H1 (cell line): ENCODE data around the gene HOXD4. TPM values are rescaled to one million over a fixed set of nuclear protein-coding genes. Genes with fewer than 3 reads are reported as not detected.
A peak's percentile ranks its signal among the peaks of the same experiment; 100 is the strongest.

Experiments
- CTCF ChIA-PET: fragments of 300-600 bp; sonication (Branson Sonifier 250); formaldehyde crosslinking; loops from one replicate; lab custom pipeline; 2021; ENCODE audit not compliant: partially characterized antibody; lab: Charles Lee
- POLR2A ChIA-PET: fragments of 300-600 bp; sonication (Branson Sonifier 250); formaldehyde crosslinking; loops from one replicate; lab custom pipeline; 2021; ENCODE audit warnings: inconsistent platforms; ENCODE audit not compliant: partially characterized antibody; lab: Charles Lee
- DNase-seq, 2 experiments: peaks; one replicate each; pipeline versions ENCODE4 v3.0.0 to v3.0.0-alpha.2; 2010 to 2022; ENCODE audit warnings: low spot score in 2 of 2, low read depth in 1 of 2, mixed read lengths in 1 of 2
- FAIRE-seq: peaks from 2 replicates; lab custom pipeline; 2011; peaks lifted over from hg19 to GRCh38; lab: Jason Lieb, UNC
- H2AFZ ChIP-seq: 2 replicates; pipeline ENCODE4 v1.8.1; 2012; ENCODE audit warnings: low read length, inconsistent platforms
- H2AK5ac ChIP-seq: 2 replicates; pipeline ENCODE4 v1.6.1; 2013; ENCODE audit warnings: low read depth, low read length
- H2BK120ac ChIP-seq: replicated peaks from 2 replicates; pipeline ENCODE3; 2013; ENCODE audit warnings: low read depth, low read length, inconsistent platforms
- H2BK12ac ChIP-seq: 2 replicates; pipeline ENCODE4 v1.6.1; 2013; ENCODE audit warnings: low read depth, low read length
- H2BK15ac ChIP-seq: 2 replicates; pipeline ENCODE4 v1.6.1; 2013; ENCODE audit warnings: low read length
- H2BK20ac ChIP-seq: 2 replicates; pipeline ENCODE4 v1.6.1; 2013; ENCODE audit warnings: low read length
- H2BK5ac ChIP-seq: 2 replicates; pipeline ENCODE4 v1.6.1; 2013; ENCODE audit warnings: low read depth, low read length
- H3K14ac ChIP-seq: 2 replicates; pipeline ENCODE4 v1.6.1; 2013; ENCODE audit warnings: inconsistent platforms; ENCODE audit not compliant: insufficient read length
- H3K18ac ChIP-seq: 2 replicates; pipeline ENCODE4 v1.6.1; 2013; ENCODE audit warnings: low read length; ENCODE audit errors: extremely low read depth
- H3K23ac ChIP-seq: 2 replicates; pipeline ENCODE4 v1.6.1; 2013; ENCODE audit warnings: inconsistent platforms; ENCODE audit not compliant: insufficient read length
- H3K23me2 ChIP-seq: 2 replicates; pipeline ENCODE4 v1.6.1; 2013; ENCODE audit warnings: low read depth, low read length
- H3K27ac ChIP-seq: 2 replicates; pipeline ENCODE4 v1.6.1; 2011; ENCODE audit warnings: low read depth, low read length, inconsistent platforms
- H3K27me3 ChIP-seq, 4 experiments: replicated peaks in 1 of 4; 1 replicate in 1 of 4; 2 replicates in 3 of 4; pipeline versions ENCODE4 v1.6.1 to v1.8.1; 2011 to 2013; ENCODE audit warnings: low read length in 3 of 4, mild to moderate bottlenecking in 3 of 4, inconsistent platforms in 2 of 4, mixed read lengths in 2 of 4, moderate library complexity in 1 of 4; ENCODE audit not compliant: control insufficient read depth in 3 of 4, insufficient read depth in 3 of 4; ENCODE audit errors: extremely low read depth in 1 of 4
- H3K36me3 ChIP-seq, 4 experiments: 2 replicates each; pipeline versions ENCODE4 v1.6.1 to v1.8.1; 2011 to 2013; ENCODE audit warnings: mild to moderate bottlenecking in 4 of 4, low read length in 3 of 4, moderate library complexity in 2 of 4, control low read depth in 1 of 4, inconsistent platforms in 1 of 4; ENCODE audit not compliant: insufficient read depth in 4 of 4, control insufficient read depth in 2 of 4
- H3K4ac ChIP-seq: replicated peaks from 2 replicates; pipeline ENCODE3; 2013; ENCODE audit warnings: low read length, low read depth, mixed read lengths, inconsistent platforms; ENCODE audit not compliant: insufficient read length
- H3K4me1 ChIP-seq, 4 experiments: replicated peaks in 1 of 4; 1 replicate in 1 of 4; 2 replicates in 3 of 4; pipeline versions ENCODE4 v1.6.1 to v1.8.1; 2011 to 2013; ENCODE audit warnings: low read length in 3 of 4, inconsistent platforms in 2 of 4, mixed read lengths in 1 of 4; ENCODE audit not compliant: insufficient read depth in 4 of 4, control insufficient read depth in 3 of 4
- H3K4me2 ChIP-seq, 2 experiments: 2 replicates each; pipeline versions ENCODE4 v1.6.1 to v1.8.1; 2011 to 2013; ENCODE audit warnings: low read depth in 2 of 2, low read length in 2 of 2, control low read depth in 1 of 2, inconsistent platforms in 1 of 2, mild to moderate bottlenecking in 1 of 2; ENCODE audit not compliant: insufficient read depth in 1 of 2
- H3K4me3 ChIP-seq, 4 experiments: fragments of 200-600, 300-600 bp in 1 of 4; sonication (generic), shearing (Covaris generic), sonication (Bioruptor Twin) in 1 of 4; 2 replicates each; pipeline versions ENCODE4 v1.5.1 to v1.8.1; 2011 to 2016; ENCODE audit warnings: low read length in 4 of 4, low read depth in 3 of 4, control low read depth in 2 of 4, inconsistent platforms in 2 of 4, mild to moderate bottlenecking in 2 of 4, mixed read lengths in 1 of 4, moderate library complexity in 1 of 4; ENCODE audit not compliant: insufficient read depth in 2 of 4; ENCODE audit errors: extremely low read depth in 1 of 4
- H3K56ac ChIP-seq: replicated peaks from 2 replicates; pipeline ENCODE3; 2013; ENCODE audit warnings: low read depth, mild to moderate bottlenecking, mixed read lengths, low read length, inconsistent platforms; ENCODE audit not compliant: insufficient read length
- H3K79me1 ChIP-seq: 2 replicates; pipeline ENCODE4 v1.6.1; 2013; ENCODE audit warnings: low read depth, low read length, control low read depth
- H3K79me2 ChIP-seq, 2 experiments: 2 replicates each; pipeline versions ENCODE4 v1.6.1 to v1.8.1; 2012 to 2013; ENCODE audit warnings: low read length in 2 of 2, mild to moderate bottlenecking in 2 of 2, inconsistent platforms in 1 of 2; ENCODE audit not compliant: insufficient read depth in 2 of 2, control insufficient read depth in 1 of 2
- H3K9ac ChIP-seq, 4 experiments: replicated peaks in 1 of 4; 1 replicate in 1 of 4; 2 replicates in 3 of 4; pipeline versions ENCODE4 v1.6.1 to v1.8.1; 2011 to 2013; ENCODE audit warnings: low read depth in 3 of 4, low read length in 3 of 4, control low read depth in 2 of 4, mild to moderate bottlenecking in 2 of 4, moderate library complexity in 2 of 4, inconsistent platforms in 1 of 4; ENCODE audit errors: extremely low read depth in 1 of 4
- H3K9me3 ChIP-seq, 2 experiments: 2 replicates each; pipeline versions ENCODE4 v1.6.1 to v1.8.1; 2012 to 2013; ENCODE audit warnings: mild to moderate bottlenecking in 2 of 2, moderate library complexity in 2 of 2, control low read depth in 1 of 2, inconsistent platforms in 1 of 2, low read depth in 1 of 2, low read length in 1 of 2, mixed read lengths in 1 of 2; ENCODE audit not compliant: insufficient read depth in 2 of 2
- H4K20me1 ChIP-seq, 2 experiments: replicated peaks in 1 of 2; 2 replicates each; pipeline versions ENCODE3 to v1.8.1; 2011 to 2013; ENCODE audit warnings: inconsistent platforms in 2 of 2, low read length in 2 of 2, mild to moderate bottlenecking in 1 of 2; ENCODE audit not compliant: insufficient read depth in 2 of 2, control insufficient read depth in 1 of 2
- H4K5ac ChIP-seq: 2 replicates; pipeline ENCODE4 v1.6.1; 2013; ENCODE audit warnings: low read length, low read depth, mixed read lengths, inconsistent platforms; ENCODE audit not compliant: insufficient read length
- H4K8ac ChIP-seq: 2 replicates; pipeline ENCODE4 v1.8.0; 2013; ENCODE audit warnings: mild to moderate bottlenecking, moderate library complexity, low read length, inconsistent platforms; ENCODE audit not compliant: insufficient read depth; ENCODE audit errors: extremely low read depth
- H4K91ac ChIP-seq: replicated peaks from 2 replicates; pipeline ENCODE3; 2013; ENCODE audit warnings: low read length, mixed read lengths, inconsistent platforms; ENCODE audit not compliant: insufficient read length
- BRCA1 ChIP-seq: IDR thresholded peaks from 2 replicates; pipeline ENCODE4 v1.6.1; 2012; ENCODE audit warnings: low read depth, low read length, improper control_type of control experiment
- CBX8 ChIP-seq: fragments of 300-800, 300-1000 bp; sonication (generic); IDR thresholded peaks from 2 replicates; pipeline ENCODE4 v1.7.1; 2016; ENCODE audit warnings: low read depth, low read length, borderline replicate concordance
- EZH2 ChIP-seq: fragments of 200-600 bp; sonication (generic); IDR thresholded peaks from 2 replicates; pipeline ENCODE4 v1.7.1; 2012; ENCODE audit warnings: low read depth, mild to moderate bottlenecking, moderate library complexity, low read length, inconsistent platforms; ENCODE audit not compliant: severe bottlenecking
- GTF2F1 ChIP-seq: IDR thresholded peaks from 2 replicates; pipeline ENCODE4 v1.6.1; 2012; ENCODE audit warnings: low read depth, low read length, improper control_type of control experiment, borderline replicate concordance
- MAFK ChIP-seq: IDR thresholded peaks from 2 replicates; pipeline ENCODE4 v1.6.1; 2012; ENCODE audit warnings: low read depth, mild to moderate bottlenecking, improper control_type of control experiment, low read length
- TAF7 ChIP-seq: optimal IDR thresholded peaks from 2 replicates; pipeline ENCODE3; 2011; ENCODE audit warnings: low read depth, mild to moderate bottlenecking, inconsistent platforms, low read length, moderate library complexity, borderline replicate concordance
- WGBS, 2 experiments: shearing (Covaris generic) in 1 of 2; methylation state at CpG; one replicate each; pipeline versions ENCODE4 v1.1.6 to v1.1.7; 2013 to 2015; ENCODE audit warnings: low lambda C conversion rate in 2 of 2, mixed read lengths in 2 of 2, inconsistent platforms in 1 of 2, low coverage in 1 of 2, missing lambda C conversion rate in 1 of 2; ENCODE audit not compliant: insufficient replicate concordance in 2 of 2, insufficient coverage in 1 of 2, insufficient read length in 1 of 2; ENCODE audit errors: extremely low coverage in 1 of 2, missing lambda C conversion rate in 1 of 2; 5-methylcytosine and 5-hydroxymethylcytosine counted together
- polyA plus RNA-seq, 7 experiments: library from polyadenylated mRNA; depleted of rRNA in 3 of 7; stranded (reverse) in 5 of 7; unstranded in 2 of 7; fragments of >200 nt in 5 of 7; fragments of 200-250 nt in 2 of 7; gene quantifications; 1 replicate in 5 of 7; 2 replicates in 1 of 7; 4 replicates in 1 of 7; pipeline versions ENCODE4 v1.2.1 to v1.2.3, GENCODE V29; 2011 to 2013; ENCODE audit warnings: missing spikeins in 2 of 7, mixed read lengths in 2 of 7
- total RNA-seq: library from RNA; stranded (reverse); fragmentation: NEBNext Ultra II Directional; extraction: Animal tissue kit (Norgen Biotek cat#: 25700); gene quantifications from 2 replicates; pipeline ENCODE4 v1.2.1, GENCODE V29; 2021
- TF ChIP-seq, protein P1 (sequence below): IDR thresholded peaks from 2 replicates; pipeline ENCODE4 v1.6.1; 2012; ENCODE audit warnings: low read length, inconsistent platforms

HOXD4 gene
- total and polyA plus RNA-seq, 2 of the 8 experiments (the other 6 are each of a cell fraction or from before 2014, with no cell fraction given), result not detected

DNA sequence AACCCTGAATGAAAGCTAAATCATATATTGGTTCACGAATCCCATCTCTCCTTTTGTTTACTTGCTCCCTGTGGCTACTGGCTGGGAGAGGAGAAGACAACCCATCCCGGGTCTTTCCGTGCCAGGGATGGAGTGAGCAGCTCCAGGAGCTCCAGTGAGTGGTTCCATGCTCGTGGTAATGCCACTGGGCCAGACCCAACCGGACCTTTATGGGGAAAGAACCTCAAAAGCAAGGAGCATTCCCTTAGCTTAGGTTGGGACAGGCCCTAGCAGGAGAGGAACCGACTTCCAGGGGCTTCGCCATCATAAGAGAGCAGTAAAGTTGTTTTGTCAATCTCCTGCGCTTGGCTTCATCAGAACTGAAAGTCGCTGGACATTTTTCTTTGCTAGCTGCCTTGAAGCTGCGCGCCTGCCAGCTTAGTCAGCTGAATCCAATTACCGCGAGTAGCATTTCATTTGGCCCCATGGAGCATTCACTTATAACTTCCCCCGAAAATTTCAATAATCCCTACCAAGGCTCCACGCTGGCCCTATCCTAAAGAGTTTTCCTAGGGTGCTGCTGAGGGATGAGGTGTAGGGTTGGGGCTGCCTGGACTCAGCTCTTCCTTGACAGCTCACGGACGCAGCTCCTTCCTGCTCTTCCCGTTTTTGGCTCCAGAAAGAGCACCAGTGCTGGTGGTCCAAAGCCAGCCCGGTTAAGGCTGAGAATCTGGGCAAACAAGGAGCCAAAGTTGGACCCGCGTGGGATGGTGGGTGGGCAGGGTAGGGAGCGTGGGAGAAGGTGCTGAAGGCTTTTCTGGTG, 10.7 kb downstream of the HOXD4 start:
- no peak overlapping the region for H3K4me2 ChIP-seq
- ChIA-PET POLR2A (interaction anchor here (1.3 kb wide), 1 partner anchor 22 kb away, joined by 4 read pairs; no protein-coding TSS in a partner anchor), CTCF (interaction anchor here (0.7 to 3.6 kb wide), 23 partner anchors 7 to 986 kb away, joined by 3 to 26 read pairs (median 4); partner anchors contain the start of gene HOXD4)
- H3K9me3 ChIP-seq, result no peaks in the 10 kb centered on the region
- H4K91ac ChIP-seq, result no peak overlapping the region
- H3K36me3 ChIP-seq, result peaks cover 0 to 5% (median 0%) of the 10 kb centered on the region in 4 experiments; a peak in 1 of 8 replicates
- H3K79me2 ChIP-seq, result no peaks in the 10 kb centered on the region
- no peak overlapping the region for H3K4me3 ChIP-seq
- peak overlapping the region; percentile 76; the same call in 1 of the 2 replicates for H2AK5ac ChIP-seq
- H3K14ac ChIP-seq, result no peak overlapping the region
- peaks cover 98 to 100% (median 100%) of the 10 kb centered on the region in 4 experiments for H3K27me3 ChIP-seq
- H3K4me1 ChIP-seq, result peaks cover 0 to 12% (median 6%) of the 10 kb centered on the region in 4 experiments; a peak in 5 of 7 replicates
- no peak overlapping the region for H3K18ac ChIP-seq
- H3K56ac ChIP-seq, result no peak overlapping the region
- no peak overlapping the region for H3K9ac ChIP-seq
- no peak overlapping the region for H3K27ac ChIP-seq
- H3K79me1 ChIP-seq, result no peaks in the 10 kb centered on the region
- peak overlapping the region; percentile 14 for H2BK12ac ChIP-seq
- no peak overlapping the region for H2BK5ac ChIP-seq
- no peak overlapping the region for H2BK120ac ChIP-seq
- H2BK20ac ChIP-seq, result no peak overlapping the region
- 0 out of 2 replicates have a peak, but pooled peaks cover 2% of the 10 kb centered on the region for H3K23me2 ChIP-seq
- FAIRE-seq (no peak), DNase-seq (no peak)
- 0 out of 2 replicates have a peak overlapping the region, but pooled peaks have one; percentile 53 for H2BK15ac ChIP-seq
- WGBS, 2 experiments, result 15% methylated on average over 22 of the region's 22 CpGs; no CpG with 5 or more reads in 1 of the 2 experiments
- H3K4ac ChIP-seq, result no peak overlapping the region
- no peak overlapping the region for H4K5ac ChIP-seq
- peaks cover 39 to 43% of the 10 kb centered on the region in 2 experiments for H4K20me1 ChIP-seq
- H4K8ac ChIP-seq, result no peak overlapping the region
- no peak overlapping the region for H2AFZ ChIP-seq
- no peak overlapping the region for H3K23ac ChIP-seq
- TF ChIP-seq EZH2 (peak; percentile 66), BRCA1 (no peak), MAFK (no peak), TAF7 (no peak), GTF2F1 (no peak), CBX8 (peak; percentile 31; the same call in 1 of the 2 replicates)
- TF ChIP-seq, protein P1, sequence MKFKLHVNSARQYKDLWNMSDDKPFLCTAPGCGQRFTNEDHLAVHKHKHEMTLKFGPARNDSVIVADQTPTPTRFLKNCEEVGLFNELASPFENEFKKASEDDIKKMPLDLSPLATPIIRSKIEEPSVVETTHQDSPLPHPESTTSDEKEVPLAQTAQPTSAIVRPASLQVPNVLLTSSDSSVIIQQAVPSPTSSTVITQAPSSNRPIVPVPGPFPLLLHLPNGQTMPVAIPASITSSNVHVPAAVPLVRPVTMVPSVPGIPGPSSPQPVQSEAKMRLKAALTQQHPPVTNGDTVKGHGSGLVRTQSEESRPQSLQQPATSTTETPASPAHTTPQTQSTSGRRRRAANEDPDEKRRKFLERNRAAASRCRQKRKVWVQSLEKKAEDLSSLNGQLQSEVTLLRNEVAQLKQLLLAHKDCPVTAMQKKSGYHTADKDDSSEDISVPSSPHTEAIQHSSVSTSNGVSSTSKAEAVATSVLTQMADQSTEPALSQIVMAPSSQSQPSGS, result no peak
